ENCODE data around the gene PGF.

PGF gene

GRCh38 chr14:74897642-74898041 lies 57.8 kb downstream of the PGF start:
- DNase-seq (ENCODE audit: low read depth): no peak

DNA sequence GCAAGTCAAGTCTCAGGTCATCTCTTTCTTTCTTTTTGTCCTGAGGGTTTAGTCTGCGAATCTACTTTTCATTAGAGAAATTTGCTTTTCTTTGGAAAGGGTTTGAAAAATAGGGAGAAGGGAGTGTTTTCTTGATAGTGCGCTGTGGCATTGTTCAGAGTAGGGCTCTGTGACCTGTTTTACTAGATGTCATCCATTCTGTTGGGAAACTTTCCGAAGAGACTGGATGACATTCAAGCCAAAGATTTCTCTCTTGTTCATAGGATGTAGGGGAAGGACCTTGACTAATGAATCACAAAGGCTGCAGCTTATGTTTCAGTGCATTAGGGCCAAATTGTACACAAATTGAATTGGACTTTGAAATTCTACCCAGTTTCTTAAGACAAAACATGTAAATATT lies 59.0 kb downstream of the PGF start:
- no peak for DNase-seq (ENCODE audit: low read depth)

- no peak for DNase-seq (ENCODE audit: low read depth)
These were observed 61.7 kb downstream of the PGF start for GRCh38 chr14:74893614-74894091.

GRCh38 chr14:74892745-74893144 lies 62.7 kb downstream of the PGF start:
- DNase-seq (ENCODE audit: low read depth): no peak

GRCh38 chr14:74891870-74892269 lies 63.5 kb downstream of the PGF start:
- DNase-seq (ENCODE audit: low read depth): no peak
